HEK293 (cell line): ENCODE measurements around the gene UFC1.

ENCODE experiments used
- ATF2 ChIP-seq: fragments of 450-650 bp; formaldehyde crosslinking; IDR thresholded peaks from 2 replicates; pipeline ENCODE4 v1.5.1; 2016; ENCODE audit warnings: missing biosample characterization, missing genetic modification characterization, low read depth
- BCL6B ChIP-seq: fragments of 450-650 bp; formaldehyde crosslinking; IDR thresholded peaks from 2 replicates; pipeline ENCODE4 v1.5.1; 2017; ENCODE audit warnings: missing biosample characterization, missing genetic modification characterization
- GLIS2 ChIP-seq: fragments of 450-650 bp; formaldehyde crosslinking; IDR thresholded peaks from 2 replicates; pipeline ENCODE4 v1.5.1; 2016; ENCODE audit warnings: missing biosample characterization, missing genetic modification characterization
- HIC1 ChIP-seq: fragments of 450-650 bp; formaldehyde crosslinking; IDR thresholded peaks from 2 replicates; pipeline ENCODE4 v1.5.1; 2016; ENCODE audit warnings: missing biosample characterization, missing genetic modification characterization
- HOXC10 ChIP-seq: sonication (generic); formaldehyde crosslinking; IDR thresholded peaks from 2 replicates; pipeline ENCODE4 v1.8.1; 2023; ENCODE audit warnings: mild to moderate bottlenecking, missing genetic modification reagents
- OSR2 ChIP-seq: fragments of 450-650 bp; formaldehyde crosslinking; IDR thresholded peaks from 2 replicates; pipeline ENCODE4 v1.5.1; 2016; ENCODE audit warnings: missing biosample characterization, missing genetic modification characterization
- PRDM4 ChIP-seq: fragments of 450-650 bp; formaldehyde crosslinking; IDR thresholded peaks from 2 replicates; pipeline ENCODE4 v1.5.1; 2017; ENCODE audit warnings: missing biosample characterization, missing genetic modification characterization
- SALL2 ChIP-seq: fragments of 450-650 bp; formaldehyde crosslinking; IDR thresholded peaks from 2 replicates; pipeline ENCODE4 v1.5.0; 2017; ENCODE audit warnings: missing biosample characterization, mild to moderate bottlenecking, missing genetic modification characterization, borderline replicate concordance
- ZBTB11 ChIP-seq: fragments of 450-650 bp; formaldehyde crosslinking; conservative IDR thresholded peaks from 2 replicates; pipeline ENCODE4 v1.5.1; 2016; ENCODE audit warnings: low read depth, missing biosample characterization, missing genetic modification characterization
- ZBTB48 ChIP-seq: fragments of 450-650 bp; formaldehyde crosslinking; IDR thresholded peaks from 2 replicates; pipeline ENCODE4 v1.5.1; 2016; ENCODE audit warnings: missing biosample characterization, missing genetic modification characterization
- ZBTB6 ChIP-seq: fragments of 450-650 bp; formaldehyde crosslinking; IDR thresholded peaks from 2 replicates; pipeline ENCODE4 v1.5.1; 2017; ENCODE audit warnings: missing biosample characterization, missing genetic modification characterization
- ZEB2 ChIP-seq: fragments of 450-650 bp; formaldehyde crosslinking; IDR thresholded peaks from 2 replicates; pipeline ENCODE4 v1.5.1; 2016; ENCODE audit warnings: missing biosample characterization, missing genetic modification characterization
- ZNF133 ChIP-seq: fragments of 450-650 bp; formaldehyde crosslinking; IDR thresholded peaks from 2 replicates; pipeline ENCODE4 v1.5.1; 2016; ENCODE audit warnings: missing biosample characterization, missing genetic modification characterization
- ZNF175 ChIP-seq: fragments of 450-650 bp; formaldehyde crosslinking; IDR thresholded peaks from 2 replicates; pipeline ENCODE4 v1.5.1; 2016; ENCODE audit warnings: missing biosample characterization, missing genetic modification characterization
- ZNF184 ChIP-seq: fragments of 450-650 bp; IDR thresholded peaks from 2 replicates; pipeline ENCODE4 v1.5.1; 2018; ENCODE audit warnings: missing biosample characterization, mild to moderate bottlenecking, missing genetic modification characterization
- ZNF214 ChIP-seq: fragments of 450-650 bp; formaldehyde crosslinking; IDR thresholded peaks from 2 replicates; pipeline ENCODE4 v1.5.1; 2017; ENCODE audit warnings: missing biosample characterization, mild to moderate bottlenecking, missing genetic modification characterization, borderline replicate concordance
- ZNF341 ChIP-seq: fragments of 450-650 bp; formaldehyde crosslinking; IDR thresholded peaks from 2 replicates; pipeline ENCODE4; 2016; ENCODE audit warnings: low read depth, missing biosample characterization, missing genetic modification characterization
- ZNF394 ChIP-seq: fragments of 450-650 bp; formaldehyde crosslinking; IDR thresholded peaks from 2 replicates; pipeline ENCODE4 v1.5.1; 2016; ENCODE audit warnings: missing biosample characterization, missing genetic modification characterization, mild to moderate bottlenecking, moderate library complexity, borderline replicate concordance
- ZNF404 ChIP-seq: fragments of 450-650 bp; formaldehyde crosslinking; IDR thresholded peaks from 2 replicates; pipeline ENCODE4 v1.5.1; 2017; ENCODE audit warnings: missing biosample characterization, missing genetic modification characterization
- ZNF473 ChIP-seq: fragments of 450-650 bp; formaldehyde crosslinking; IDR thresholded peaks from 2 replicates; pipeline ENCODE4 v1.5.1; 2017; ENCODE audit warnings: missing biosample characterization, missing genetic modification characterization
- ZNF544 ChIP-seq: fragments of 450-650 bp; formaldehyde crosslinking; IDR thresholded peaks from 2 replicates; pipeline ENCODE4 v1.5.0; 2017; ENCODE audit warnings: missing biosample characterization, missing genetic modification characterization
- ZNF596 ChIP-seq: fragments of 450-650 bp; IDR thresholded peaks from 2 replicates; pipeline ENCODE4 v1.5.0; 2018; ENCODE audit warnings: missing biosample characterization, mild to moderate bottlenecking, missing genetic modification characterization, moderate library complexity
- ZNF621 ChIP-seq: fragments of 450-650 bp; formaldehyde crosslinking; IDR thresholded peaks from 2 replicates; pipeline ENCODE4 v1.5.1; 2017; ENCODE audit warnings: missing biosample characterization, missing genetic modification characterization
- ZNF664 ChIP-seq: fragments of 450-650 bp; formaldehyde crosslinking; IDR thresholded peaks from 2 replicates; pipeline ENCODE4 v1.5.1; 2016; ENCODE audit warnings: missing biosample characterization, missing genetic modification characterization
- ZNF670 ChIP-seq: fragments of 450-650 bp; formaldehyde crosslinking; IDR thresholded peaks from 2 replicates; pipeline ENCODE4 v1.5.1; 2016; ENCODE audit warnings: missing biosample characterization, missing genetic modification characterization, low read depth
- ZNF707 ChIP-seq: fragments of 450-650 bp; formaldehyde crosslinking; IDR thresholded peaks from 2 replicates; pipeline ENCODE4 v1.5.1; 2016; ENCODE audit warnings: missing biosample characterization, missing genetic modification characterization
- ZNF776 ChIP-seq: fragments of 450-650 bp; formaldehyde crosslinking; IDR thresholded peaks from 2 replicates; pipeline ENCODE4 v1.5.0; 2017; ENCODE audit warnings: missing biosample characterization, missing genetic modification characterization, borderline replicate concordance
- ZNF843 ChIP-seq: fragments of 450-650 bp; formaldehyde crosslinking; IDR thresholded peaks from 2 replicates; pipeline ENCODE4 v1.5.1; 2016; ENCODE audit warnings: missing biosample characterization, missing genetic modification characterization

Gene UFC1

GRCh38 chr1:161153682-161154337 lies at the start of gene UFC1 (continued):
- TF ChIP-seq ZNF596 (tag by site-specific recombination) (no peak), ZBTB11 (tag by site-specific recombination) (peak; percentile 99), HIC1 (no peak), ZBTB6 (tag by site-specific recombination) (no peak), SALL2 (tag by site-specific recombination) (no peak), ZEB2 (tag by site-specific recombination) (peak; percentile 85; the same call in 1 of the 2 replicates), ZBTB48 (tag by site-specific recombination) (peak; percentile 75; the same call in 1 of the 2 replicates), ZNF707 (tag by site-specific recombination) (no peak), ZNF214 (tag by site-specific recombination) (no peak), ZNF184 (tag by site-specific recombination) (no peak), ZNF843 (tag by site-specific recombination) (peak; percentile 67; the same call in 1 of the 2 replicates), HOXC10 (no peak), ZNF175 (tag by site-specific recombination) (no peak), GLIS2 (tag by site-specific recombination) (no peak), BCL6B (tag by site-specific recombination) (peak; percentile 51; the same call in 1 of the 2 replicates), ZNF621 (tag by site-specific recombination) (no peak), ZNF664 (peak; percentile 87; the same call in 1 of the 2 replicates), ZNF670 (tag by site-specific recombination) (no peak), ZNF394 (tag by site-specific recombination) (peak; percentile 60; the same call in 1 of the 2 replicates), ZNF404 (no peak), ZNF341 (tag by site-specific recombination) (peak; percentile 31; the same call in 1 of the 2 replicates), ZNF544 (tag by site-specific recombination) (no peak), ZNF133 (tag by site-specific recombination) (no peak), OSR2 (tag by site-specific recombination) (no peak), ZNF473 (tag by site-specific recombination) (no peak), PRDM4 (tag by site-specific recombination) (peak; percentile 46; the same call in 1 of the 2 replicates), ATF2 (tag by site-specific recombination) (peak; percentile 31; the same call in 1 of the 2 replicates), ZNF776 (tag by site-specific recombination) (no peak)
